ENCODE data around the gene WDR82.

Gene WDR82

DNA sequence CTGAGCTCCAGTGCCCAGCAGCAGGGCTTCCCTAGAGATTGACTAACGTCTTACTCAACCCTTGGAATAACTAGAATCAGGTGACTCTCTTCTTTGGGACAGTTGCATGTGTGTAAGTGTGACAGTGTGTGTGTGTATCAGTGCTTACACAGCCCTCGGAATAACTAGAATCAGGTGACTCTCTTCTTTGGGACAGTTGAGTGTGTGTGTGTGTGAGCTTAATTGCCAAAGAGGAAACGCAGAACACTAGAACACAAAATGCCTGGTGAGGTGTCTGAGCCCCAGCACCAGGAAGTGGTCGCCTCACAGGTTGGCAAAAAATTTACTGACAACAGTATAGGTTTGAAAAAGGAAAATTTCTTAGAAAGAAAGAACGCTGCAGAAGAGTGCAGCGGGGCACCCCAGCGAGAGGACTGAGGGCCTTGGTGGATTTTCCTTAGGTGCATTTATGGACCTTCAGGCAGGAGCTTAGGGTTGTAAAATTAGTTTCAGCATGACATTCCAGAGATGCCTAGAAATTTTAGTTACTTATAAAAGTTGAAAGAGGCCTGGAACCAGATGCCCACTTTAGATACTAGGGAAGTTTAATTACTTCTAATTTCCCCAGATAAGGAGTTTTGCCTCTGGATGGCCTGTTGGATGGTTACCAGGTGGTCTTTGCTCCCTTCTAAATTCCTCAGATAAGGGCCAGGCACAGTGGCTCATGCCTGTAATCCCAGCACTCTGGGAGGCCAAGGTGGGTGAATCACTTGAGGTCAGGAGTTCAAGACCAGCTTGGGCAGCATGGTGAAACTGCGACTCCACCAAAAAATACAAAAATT, 3.7 kb upstream of the WDR82 start:
- TF ChIP-seq CSDC2 (CRISPR knock-in tag; IDR thresholded peaks at IDR 0.05) (peak; percentile 80), SNAI2 (CRISPR knock-in tag; IDR thresholded peaks at IDR 0.05) (peak; percentile 80), ARNTL (CRISPR knock-in tag; IDR thresholded peaks at IDR 0.05; ENCODE audit: borderline replicate concordance, low read depth) (no peak), ZNF70 (CRISPR knock-in tag; IDR thresholded peaks at IDR 0.05) (peak; percentile 53), ZNF565 (CRISPR knock-in tag; conservative IDR thresholded peaks at IDR 0.05; ENCODE audit: low read depth) (0 out of 2 replicates have a peak, but pooled peaks have one; percentile 64), ZNF8 (CRISPR knock-in tag; IDR thresholded peaks at IDR 0.05) (no peak), TCF4 (CRISPR knock-in tag; IDR thresholded peaks at IDR 0.05; ENCODE audit: borderline replicate concordance) (peak; percentile 87), ISL1 (CRISPR knock-in tag; IDR thresholded peaks at IDR 0.05) (peak; percentile 97), ZFP3 (CRISPR knock-in tag; IDR thresholded peaks at IDR 0.05) (peak; percentile 54; the same call in 1 of the 2 replicates), PPARA (CRISPR knock-in tag; IDR thresholded peaks at IDR 0.05; ENCODE audit: borderline replicate concordance) (0 out of 2 replicates have a peak, but pooled peaks have one; percentile 33)
- TF ChIP-seq, protein P1, sequence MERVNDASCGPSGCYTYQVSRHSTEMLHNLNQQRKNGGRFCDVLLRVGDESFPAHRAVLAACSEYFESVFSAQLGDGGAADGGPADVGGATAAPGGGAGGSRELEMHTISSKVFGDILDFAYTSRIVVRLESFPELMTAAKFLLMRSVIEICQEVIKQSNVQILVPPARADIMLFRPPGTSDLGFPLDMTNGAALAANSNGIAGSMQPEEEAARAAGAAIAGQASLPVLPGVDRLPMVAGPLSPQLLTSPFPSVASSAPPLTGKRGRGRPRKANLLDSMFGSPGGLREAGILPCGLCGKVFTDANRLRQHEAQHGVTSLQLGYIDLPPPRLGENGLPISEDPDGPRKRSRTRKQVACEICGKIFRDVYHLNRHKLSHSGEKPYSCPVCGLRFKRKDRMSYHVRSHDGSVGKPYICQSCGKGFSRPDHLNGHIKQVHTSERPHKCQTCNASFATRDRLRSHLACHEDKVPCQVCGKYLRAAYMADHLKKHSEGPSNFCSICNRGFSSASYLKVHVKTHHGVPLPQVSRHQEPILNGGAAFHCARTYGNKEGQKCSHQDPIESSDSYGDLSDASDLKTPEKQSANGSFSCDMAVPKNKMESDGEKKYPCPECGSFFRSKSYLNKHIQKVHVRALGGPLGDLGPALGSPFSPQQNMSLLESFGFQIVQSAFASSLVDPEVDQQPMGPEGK (CRISPR knock-in tag; IDR thresholded peaks at IDR 0.05; ENCODE audit: borderline replicate concordance) = peak; percentile 57; the same call in 1 of the 2 replicates
- TF ChIP-seq, protein P2, sequence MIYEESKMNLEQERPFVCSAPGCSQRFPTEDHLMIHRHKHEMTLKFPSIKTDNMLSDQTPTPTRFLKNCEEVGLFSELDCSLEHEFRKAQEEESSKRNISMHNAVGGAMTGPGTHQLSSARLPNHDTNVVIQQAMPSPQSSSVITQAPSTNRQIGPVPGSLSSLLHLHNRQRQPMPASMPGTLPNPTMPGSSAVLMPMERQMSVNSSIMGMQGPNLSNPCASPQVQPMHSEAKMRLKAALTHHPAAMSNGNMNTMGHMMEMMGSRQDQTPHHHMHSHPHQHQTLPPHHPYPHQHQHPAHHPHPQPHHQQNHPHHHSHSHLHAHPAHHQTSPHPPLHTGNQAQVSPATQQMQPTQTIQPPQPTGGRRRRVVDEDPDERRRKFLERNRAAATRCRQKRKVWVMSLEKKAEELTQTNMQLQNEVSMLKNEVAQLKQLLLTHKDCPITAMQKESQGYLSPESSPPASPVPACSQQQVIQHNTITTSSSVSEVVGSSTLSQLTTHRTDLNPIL (CRISPR knock-in tag; IDR thresholded peaks at IDR 0.05; ENCODE audit: low read depth) = peak; percentile 77; the same call in 1 of the 2 replicates
- TF ChIP-seq, protein P3, sequence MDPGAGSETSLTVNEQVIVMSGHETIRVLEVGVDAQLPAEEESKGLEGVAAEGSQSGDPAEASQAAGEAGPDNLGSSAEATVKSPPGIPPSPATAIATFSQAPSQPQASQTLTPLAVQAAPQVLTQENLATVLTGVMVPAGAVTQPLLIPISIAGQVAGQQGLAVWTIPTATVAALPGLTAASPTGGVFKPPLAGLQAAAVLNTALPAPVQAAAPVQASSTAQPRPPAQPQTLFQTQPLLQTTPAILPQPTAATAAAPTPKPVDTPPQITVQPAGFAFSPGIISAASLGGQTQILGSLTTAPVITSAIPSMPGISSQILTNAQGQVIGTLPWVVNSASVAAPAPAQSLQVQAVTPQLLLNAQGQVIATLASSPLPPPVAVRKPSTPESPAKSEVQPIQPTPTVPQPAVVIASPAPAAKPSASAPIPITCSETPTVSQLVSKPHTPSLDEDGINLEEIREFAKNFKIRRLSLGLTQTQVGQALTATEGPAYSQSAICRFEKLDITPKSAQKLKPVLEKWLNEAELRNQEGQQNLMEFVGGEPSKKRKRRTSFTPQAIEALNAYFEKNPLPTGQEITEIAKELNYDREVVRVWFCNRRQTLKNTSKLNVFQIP (CRISPR knock-in tag; IDR thresholded peaks at IDR 0.05; ENCODE audit: borderline replicate concordance, low read depth) = no peak; the same call in 1 of the 2 replicates
- TF ChIP-seq, protein P4, sequence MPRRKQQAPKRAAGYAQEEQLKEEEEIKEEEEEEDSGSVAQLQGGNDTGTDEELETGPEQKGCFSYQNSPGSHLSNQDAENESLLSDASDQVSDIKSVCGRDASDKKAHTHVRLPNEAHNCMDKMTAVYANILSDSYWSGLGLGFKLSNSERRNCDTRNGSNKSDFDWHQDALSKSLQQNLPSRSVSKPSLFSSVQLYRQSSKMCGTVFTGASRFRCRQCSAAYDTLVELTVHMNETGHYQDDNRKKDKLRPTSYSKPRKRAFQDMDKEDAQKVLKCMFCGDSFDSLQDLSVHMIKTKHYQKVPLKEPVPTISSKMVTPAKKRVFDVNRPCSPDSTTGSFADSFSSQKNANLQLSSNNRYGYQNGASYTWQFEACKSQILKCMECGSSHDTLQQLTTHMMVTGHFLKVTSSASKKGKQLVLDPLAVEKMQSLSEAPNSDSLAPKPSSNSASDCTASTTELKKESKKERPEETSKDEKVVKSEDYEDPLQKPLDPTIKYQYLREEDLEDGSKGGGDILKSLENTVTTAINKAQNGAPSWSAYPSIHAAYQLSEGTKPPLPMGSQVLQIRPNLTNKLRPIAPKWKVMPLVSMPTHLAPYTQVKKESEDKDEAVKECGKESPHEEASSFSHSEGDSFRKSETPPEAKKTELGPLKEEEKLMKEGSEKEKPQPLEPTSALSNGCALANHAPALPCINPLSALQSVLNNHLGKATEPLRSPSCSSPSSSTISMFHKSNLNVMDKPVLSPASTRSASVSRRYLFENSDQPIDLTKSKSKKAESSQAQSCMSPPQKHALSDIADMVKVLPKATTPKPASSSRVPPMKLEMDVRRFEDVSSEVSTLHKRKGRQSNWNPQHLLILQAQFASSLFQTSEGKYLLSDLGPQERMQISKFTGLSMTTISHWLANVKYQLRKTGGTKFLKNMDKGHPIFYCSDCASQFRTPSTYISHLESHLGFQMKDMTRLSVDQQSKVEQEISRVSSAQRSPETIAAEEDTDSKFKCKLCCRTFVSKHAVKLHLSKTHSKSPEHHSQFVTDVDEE (CRISPR knock-in tag; IDR thresholded peaks at IDR 0.05) = peak; percentile 81
- ATAC-seq = no peak

DNA sequence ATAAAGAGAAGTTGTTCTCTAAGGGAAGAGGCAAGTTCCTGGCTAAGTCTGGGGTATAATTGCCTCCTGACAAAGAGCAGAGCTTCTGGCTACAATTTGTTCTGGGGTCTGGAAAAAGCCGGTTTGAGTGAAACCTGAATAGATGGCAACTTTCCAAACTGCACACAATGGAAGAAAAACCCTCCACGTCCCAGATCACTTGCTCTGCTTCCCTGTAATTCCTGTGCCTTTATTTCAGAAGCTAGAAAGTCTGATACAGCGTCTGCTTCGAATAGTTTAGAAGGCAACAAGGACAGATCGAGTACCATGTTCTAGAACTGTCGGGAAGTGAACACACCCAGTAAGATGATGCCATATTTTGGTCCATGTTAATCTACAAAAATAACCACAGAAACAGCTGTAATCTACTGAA, 1.6 kb upstream of the WDR82 start:
- peak; percentile 16 for ATAC-seq
- TF ChIP-seq, protein P4 (CRISPR knock-in tag; IDR thresholded peaks at IDR 0.05) = peak; percentile 46; the same call in 1 of the 2 replicates
- TF ChIP-seq SNAI2 (CRISPR knock-in tag; IDR thresholded peaks at IDR 0.05) (peak; percentile 50; the same call in 1 of the 2 replicates), ISL1 (CRISPR knock-in tag; IDR thresholded peaks at IDR 0.05) (peak; percentile 47; the same call in 1 of the 2 replicates), TCF4 (CRISPR knock-in tag; IDR thresholded peaks at IDR 0.05; ENCODE audit: borderline replicate concordance) (peak; percentile 79)
- TF ChIP-seq, protein P2 (CRISPR knock-in tag; IDR thresholded peaks at IDR 0.05; ENCODE audit: low read depth) = no peak
- TF ChIP-seq, protein P5, sequence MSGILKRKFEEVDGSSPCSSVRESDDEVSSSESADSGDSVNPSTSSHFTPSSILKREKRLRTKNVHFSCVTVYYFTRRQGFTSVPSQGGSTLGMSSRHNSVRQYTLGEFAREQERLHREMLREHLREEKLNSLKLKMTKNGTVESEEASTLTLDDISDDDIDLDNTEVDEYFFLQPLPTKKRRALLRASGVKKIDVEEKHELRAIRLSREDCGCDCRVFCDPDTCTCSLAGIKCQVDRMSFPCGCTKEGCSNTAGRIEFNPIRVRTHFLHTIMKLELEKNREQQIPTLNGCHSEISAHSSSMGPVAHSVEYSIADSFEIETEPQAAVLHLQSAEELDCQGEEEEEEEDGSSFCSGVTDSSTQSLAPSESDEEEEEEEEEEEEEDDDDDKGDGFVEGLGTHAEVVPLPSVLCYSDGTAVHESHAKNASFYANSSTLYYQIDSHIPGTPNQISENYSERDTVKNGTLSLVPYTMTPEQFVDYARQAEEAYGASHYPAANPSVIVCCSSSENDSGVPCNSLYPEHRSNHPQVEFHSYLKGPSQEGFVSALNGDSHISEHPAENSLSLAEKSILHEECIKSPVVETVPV (CRISPR knock-in tag; IDR thresholded peaks at IDR 0.05) = no peak; the same call in 1 of the 2 replicates
- TF ChIP-seq, protein P1 (CRISPR knock-in tag; IDR thresholded peaks at IDR 0.05; ENCODE audit: borderline replicate concordance) = 0 out of 2 replicates have a peak, but pooled peaks have one; percentile 62
